B cell (primary cell): Measurements from ENCODE around the gene GFOD1. TPM values are rescaled to one million over a fixed set of nuclear protein-coding genes. Genes with fewer than 3 reads are reported as not detected.

Experiments used
- ATAC-seq: fragments of 200-7000 bp; cut with Tn5 transposase; one replicate; pipeline ENCODE4 v1.10.0; 2021; ENCODE audit warnings: low read depth, mild to moderate bottlenecking, moderate number of reproducible peaks, moderate library complexity
- CTCF ChIA-PET: fragments of 350-600 bp; sonication (Branson Sonifier 250); formaldehyde crosslinking; loops from one replicate; lab custom pipeline; 2021; ENCODE audit warnings: antibody characterized with exemption, inconsistent platforms; lab: Charles Lee
- POLR2A ChIA-PET: fragments of 350-600 bp; sonication (Branson Sonifier 250); formaldehyde crosslinking; loops from one replicate; lab custom pipeline; 2021; ENCODE audit warnings: antibody characterized with exemption; lab: Charles Lee
- DNase-seq: peaks from one replicate; pipeline ENCODE4 v3.0.0; 2013
- H2AFZ ChIP-seq: 2 replicates; pipeline ENCODE4 v1.6.1; 2012; ENCODE audit warnings: mild to moderate bottlenecking, low read depth, low read length; ENCODE audit not compliant: insufficient read depth, poor library complexity, severe bottlenecking
- H3K27ac ChIP-seq, 2 donors: 1 replicate in 1 of 2; 2 replicates in 1 of 2; pipeline ENCODE4 v1.5.1; 2012 to 2013; ENCODE audit warnings: low read length in 2 of 2, mild to moderate bottlenecking in 2 of 2, moderate library complexity in 1 of 2
- H3K27me3 ChIP-seq, 4 experiments: fragments of 200-600 bp in 1 of 4; sonication (generic) in 1 of 4; replicated peaks in 1 of 4; 1 replicate in 2 of 4; 2 replicates in 2 of 4; pipeline versions ENCODE4 v1.6.1 to v1.7.0; 2013 to 2016; ENCODE audit warnings: low read length in 3 of 4, mild to moderate bottlenecking in 2 of 4, mixed read lengths in 1 of 4, moderate library complexity in 1 of 4; ENCODE audit not compliant: insufficient read depth in 4 of 4, control insufficient read depth in 3 of 4; ENCODE audit errors: control extremely low read depth in 1 of 4
- H3K36me3 ChIP-seq, 2 experiments: replicated peaks in 1 of 2; 1 replicate in 1 of 2; 2 replicates in 1 of 2; pipeline versions ENCODE4 v1.6.1 to v1.7.1; 2013; ENCODE audit warnings: low read length in 1 of 2; ENCODE audit not compliant: insufficient read depth in 2 of 2, control insufficient read depth in 1 of 2; ENCODE audit errors: control extremely low read depth in 1 of 2, extremely low read depth in 1 of 2
- H3K4me1 ChIP-seq, 2 donors: fragments of 200-600 bp in 1 of 2; sonication (generic) in 1 of 2; 1 replicate in 1 of 2; 2 replicates in 1 of 2; pipeline versions ENCODE4 v1.5.1 to v1.6.1; 2013 to 2017; ENCODE audit warnings: low read length in 2 of 2; ENCODE audit not compliant: control insufficient read depth in 2 of 2, insufficient read depth in 2 of 2
- H3K4me2 ChIP-seq: replicated peaks from 2 replicates; pipeline ENCODE3; 2012; ENCODE audit warnings: mild to moderate bottlenecking, low read depth, low read length; ENCODE audit not compliant: poor library complexity, severe bottlenecking
- H3K4me3 ChIP-seq, 5 experiments: fragments of 200-600 bp in 1 of 5; sonication (generic) in 1 of 5; 1 replicate in 3 of 5; 2 replicates in 2 of 5; pipeline versions ENCODE4 v1.5.1 to v1.7.0; 2011 to 2016; ENCODE audit warnings: low read length in 4 of 5, mild to moderate bottlenecking in 4 of 5, low read depth in 2 of 5, control low read depth in 1 of 5, moderate library complexity in 1 of 5; ENCODE audit not compliant: insufficient read depth in 1 of 5; ENCODE audit errors: control extremely low read depth in 1 of 5, extremely low read depth in 1 of 5
- H3K79me2 ChIP-seq: fragments of 200-600 bp; sonication (generic); one replicate; pipeline ENCODE4 v1.6.0; 2016; ENCODE audit warnings: low read length; ENCODE audit not compliant: control insufficient read depth, insufficient read depth
- H3K9ac ChIP-seq: fragments of 200-600 bp; sonication (generic); 2 replicates; pipeline ENCODE4 v1.6.1; 2017; ENCODE audit warnings: mild to moderate bottlenecking, low read length, moderate library complexity
- H3K9me3 ChIP-seq, 3 donors: one replicate each; pipeline versions ENCODE4 v1.6.1 to v1.7.1; 2013; ENCODE audit warnings: low read length in 2 of 3; ENCODE audit not compliant: control insufficient read depth in 2 of 3, insufficient read depth in 1 of 3; ENCODE audit errors: control extremely low read depth in 1 of 3
- H4K20me1 ChIP-seq: 2 replicates; pipeline ENCODE4 v1.6.0; 2012; ENCODE audit warnings: mild to moderate bottlenecking, low read length; ENCODE audit not compliant: insufficient read depth, control insufficient read depth, poor library complexity, severe bottlenecking
- H3K27ac Mint-ChIP-seq: one replicate; pipeline ENCODE4 v1.8.0; 2021; ENCODE audit warnings: mixed read lengths
- H3K27me3 Mint-ChIP-seq: one replicate; pipeline ENCODE4 v1.8.0; 2021; ENCODE audit warnings: mixed read lengths
- H3K4me1 Mint-ChIP-seq: one replicate; pipeline ENCODE4 v1.8.0; 2021; ENCODE audit warnings: mixed read lengths
- H3K4me3 Mint-ChIP-seq: one replicate; pipeline ENCODE4 v1.8.0; 2021; ENCODE audit warnings: mixed read lengths
- H3K9me3 Mint-ChIP-seq: one replicate; pipeline ENCODE4 v1.8.0; 2022; ENCODE audit warnings: mixed read lengths; ENCODE audit not compliant: insufficient read depth
- EZH2 ChIP-seq: IDR thresholded peaks from 2 replicates; pipeline ENCODE4 v1.6.1; 2012; ENCODE audit warnings: borderline replicate concordance, low read depth, mild to moderate bottlenecking, moderate library complexity, low read length; ENCODE audit not compliant: insufficient read depth, poor library complexity, severe bottlenecking
- WGBS: methylation state at CpG from one replicate; pipeline ENCODE4 v1.1.5; 2013; ENCODE audit warnings: missing lambda C conversion rate; ENCODE audit not compliant: insufficient coverage; 5-methylcytosine and 5-hydroxymethylcytosine counted together
- intact Hi-C: fragments of 100-400 bp; cut with micrococcal nuclease; formaldehyde crosslinking; loops from one replicate; pipeline ENCODE4 v1.10.0; 2022
- polyA plus RNA-seq: library from polyadenylated mRNA; depleted of rRNA; stranded (reverse); fragments of >200 nt; gene quantifications from 2 replicates; pipeline ENCODE4 v1.2.3, GENCODE V29; 2012
- total RNA-seq, 2 donors: library from RNA; stranded (reverse); fragments of 120-200 nt in 1 of 2; gene quantifications; 1 replicate in 1 of 2; 2 replicates in 1 of 2; pipeline versions ENCODE4 v1.2.3 to v1.2.4, GENCODE V29; 2013 to 2022
- TF ChIP-seq, protein P1 (sequence below): fragments of 200-600 bp; IDR thresholded peaks from one replicate; pipeline ENCODE4 v1.8.0; 2022; ENCODE audit warnings: antibody characterized with exemption, mild to moderate bottlenecking

GFOD1 gene
- total and polyA plus RNA-seq, 2 donors (not counting 1 experiment from before 2014, with no cell fraction given) = 8.3 to 42.4 TPM

DNA sequence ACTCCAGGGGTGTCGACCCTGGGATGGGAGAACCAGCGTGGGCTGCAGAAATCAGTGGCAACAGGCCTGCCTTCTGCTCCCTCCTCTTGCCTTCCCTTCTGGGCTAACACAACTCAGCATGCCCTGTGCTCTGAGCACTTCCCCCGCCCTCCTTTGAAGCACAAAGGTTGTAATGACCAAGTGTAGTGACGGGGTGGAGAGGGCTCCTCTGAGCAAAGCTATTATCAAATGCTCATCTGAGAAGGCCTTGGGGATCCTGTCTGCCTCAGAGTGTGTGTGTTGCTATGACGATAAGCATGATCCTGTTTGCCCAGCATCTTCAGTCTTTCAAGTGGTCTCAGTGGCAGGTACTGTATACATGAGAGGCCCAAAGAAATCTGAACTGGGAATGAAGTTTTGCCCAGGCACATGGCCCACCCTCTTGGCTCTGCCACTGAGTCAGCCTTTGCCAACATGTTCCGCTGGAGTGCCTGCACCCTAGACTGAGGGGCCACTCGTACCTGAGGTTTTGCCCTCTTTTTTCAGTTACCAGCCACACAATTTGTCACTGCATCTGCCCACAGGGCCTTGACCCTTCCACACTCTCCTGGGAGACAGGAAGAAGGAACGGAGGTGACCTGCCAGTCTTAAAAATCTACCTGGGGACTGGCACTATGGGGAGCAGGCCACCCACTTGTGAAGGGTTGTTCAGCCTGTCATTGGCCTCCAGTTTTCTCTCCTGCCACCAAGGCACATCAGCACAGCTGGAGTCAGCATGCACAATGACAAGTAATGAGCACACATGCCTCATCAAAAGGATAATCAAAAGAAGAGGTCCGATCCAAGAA, 74.5 kb downstream of the GFOD1 start:
- H3K27ac Mint-ChIP-seq = no peak overlapping the region
- TF ChIP-seq, protein P1, sequence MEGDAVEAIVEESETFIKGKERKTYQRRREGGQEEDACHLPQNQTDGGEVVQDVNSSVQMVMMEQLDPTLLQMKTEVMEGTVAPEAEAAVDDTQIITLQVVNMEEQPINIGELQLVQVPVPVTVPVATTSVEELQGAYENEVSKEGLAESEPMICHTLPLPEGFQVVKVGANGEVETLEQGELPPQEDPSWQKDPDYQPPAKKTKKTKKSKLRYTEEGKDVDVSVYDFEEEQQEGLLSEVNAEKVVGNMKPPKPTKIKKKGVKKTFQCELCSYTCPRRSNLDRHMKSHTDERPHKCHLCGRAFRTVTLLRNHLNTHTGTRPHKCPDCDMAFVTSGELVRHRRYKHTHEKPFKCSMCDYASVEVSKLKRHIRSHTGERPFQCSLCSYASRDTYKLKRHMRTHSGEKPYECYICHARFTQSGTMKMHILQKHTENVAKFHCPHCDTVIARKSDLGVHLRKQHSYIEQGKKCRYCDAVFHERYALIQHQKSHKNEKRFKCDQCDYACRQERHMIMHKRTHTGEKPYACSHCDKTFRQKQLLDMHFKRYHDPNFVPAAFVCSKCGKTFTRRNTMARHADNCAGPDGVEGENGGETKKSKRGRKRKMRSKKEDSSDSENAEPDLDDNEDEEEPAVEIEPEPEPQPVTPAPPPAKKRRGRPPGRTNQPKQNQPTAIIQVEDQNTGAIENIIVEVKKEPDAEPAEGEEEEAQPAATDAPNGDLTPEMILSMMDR = no peak
- no peak for TF ChIP-seq EZH2
- intact Hi-C loops = no loop called here
- H3K4me3 Mint-ChIP-seq = no peak overlapping the region
- Histone ChIP-seq H3K27ac (no peak overlapping the region), H3K4me1 (no peaks in the 10 kb centered on the region), H3K36me3 (no peaks in the 10 kb centered on the region), H3K27me3 (no peaks in the 10 kb centered on the region), H3K9me3 (no peaks in the 10 kb centered on the region), H3K4me2 (no peak overlapping the region), H3K9ac (no peak overlapping the region), H3K79me2 (peaks cover 43% of the 10 kb centered on the region), H4K20me1 (no peaks in the 10 kb centered on the region), H2AFZ (no peak overlapping the region), H3K4me3 (no peak overlapping the region)
- ATAC-seq (no peak), DNase-seq (no peak)
- peaks cover 3% of the 10 kb centered on the region for H3K4me1 Mint-ChIP-seq
- WGBS = 96% methylated on average over 8 of the region's 9 CpGs
- ChIA-PET POLR2A (no interaction called here), CTCF (interaction anchor here (0.8 kb wide), 1 partner anchor 29 kb away, joined by 3 read pairs; no protein-coding TSS in a partner anchor)
- H3K9me3 Mint-ChIP-seq = no peaks in the 10 kb centered on the region
- no peaks in the 10 kb centered on the region for H3K27me3 Mint-ChIP-seq

DNA sequence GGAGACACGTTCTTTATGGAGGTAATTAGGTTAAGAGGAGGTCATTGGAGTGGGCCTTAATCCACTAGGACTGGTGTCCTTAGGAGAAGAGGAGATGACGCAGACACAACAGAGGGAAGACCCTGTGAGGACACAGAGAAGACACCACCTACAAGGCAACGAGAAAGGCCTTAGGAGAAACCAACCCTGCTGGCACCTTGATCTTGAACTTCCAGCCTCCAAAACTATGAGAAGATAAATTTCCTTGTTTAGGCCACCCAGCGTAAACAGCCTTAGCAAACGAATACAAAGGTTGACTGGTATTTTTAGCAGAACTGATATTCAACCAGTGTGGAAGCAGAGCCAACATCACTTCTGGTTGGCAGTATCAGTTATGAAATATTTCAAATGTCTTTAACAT, 75.2 kb downstream of the GFOD1 start:
- H3K9me3 ChIP-seq = no peaks in the 10 kb centered on the region
- H3K4me3 ChIP-seq = no peak overlapping the region
- DNase-seq = no peak
- H3K27me3 Mint-ChIP-seq = no peaks in the 10 kb centered on the region
- 100% methylated on average over 1 of the region's 5 CpGs for WGBS
- H3K36me3 ChIP-seq = no peaks in the 10 kb centered on the region
- H3K4me1 ChIP-seq = no peaks in the 10 kb centered on the region
- TF ChIP-seq EZH2 = no peak
- no peak overlapping the region for H3K27ac ChIP-seq
- H4K20me1 ChIP-seq = no peaks in the 10 kb centered on the region
- intact Hi-C loops = no loop called here
- peaks cover 3% of the 10 kb centered on the region for H3K4me1 Mint-ChIP-seq
- CTCF ChIA-PET = interaction anchor here (0.8 kb wide), 1 partner anchor 28 kb away, joined by 3 read pairs; no protein-coding TSS in a partner anchor
- H3K9ac ChIP-seq = no peak overlapping the region
- H3K27ac Mint-ChIP-seq = no peak overlapping the region
- ATAC-seq = no peak
- H3K79me2 ChIP-seq = peaks cover 45% of the 10 kb centered on the region
- no peaks in the 10 kb centered on the region for H3K9me3 Mint-ChIP-seq
- no peaks in the 10 kb centered on the region for H3K27me3 ChIP-seq
- H3K4me2 ChIP-seq = no peak overlapping the region
- no peak overlapping the region for H2AFZ ChIP-seq
- no peak overlapping the region for H3K4me3 Mint-ChIP-seq
- POLR2A ChIA-PET = no interaction called here
